Ovary (tissue), 9 donors: ENCODE data around the gene ELP2. TPM values are rescaled to one million over a fixed set of nuclear protein-coding genes. Genes with fewer than 3 reads are reported as not detected.

Source experiments
- DNase-seq, 5 donors: peaks; one replicate each; pipeline ENCODE4 v3.0.0-alpha.2; 2019 to 2020
- H3K27ac ChIP-seq, 2 donors: fragments of 200-600 bp; one replicate each; pipeline versions ENCODE4 v1.5.1 to v1.8.0; 2019 to 2022
- H3K27me3 ChIP-seq: fragments of 200-600 bp; one replicate; pipeline ENCODE4 v1.8.0; 2022
- H3K36me3 ChIP-seq: fragments of 200-600 bp; sonication (generic); one replicate; pipeline ENCODE4 v1.5.1; 2019
- H3K4me1 ChIP-seq: one replicate; pipeline ENCODE4 v1.8.1; 2013; ENCODE audit warnings: mild to moderate bottlenecking, moderate library complexity; ENCODE audit not compliant: insufficient read depth
- H3K4me3 ChIP-seq: fragments of 200-600 bp; sonication (generic); one replicate; pipeline ENCODE4 v1.5.1; 2017
- H3K9me3 ChIP-seq, 2 donors: fragments of 200-600 bp in 1 of 2; sonication (generic) in 1 of 2; one replicate each; pipeline versions ENCODE4 v1.5.1 to v1.8.1; 2013 to 2019; ENCODE audit warnings: mild to moderate bottlenecking in 1 of 2, moderate library complexity in 1 of 2
- EP300 ChIP-seq: sonication (generic); formaldehyde crosslinking; IDR thresholded peaks from one replicate; pipeline ENCODE4 v1.6.1; 2017; ENCODE audit warnings: antibody characterized with exemption
- POLR2A ChIP-seq: fragments of 450-650 bp; IDR thresholded peaks from one replicate; pipeline ENCODE4 v1.6.1; 2017; ENCODE audit warnings: antibody characterized with exemption, mild to moderate bottlenecking, moderate library complexity
- WGBS, 3 donors: extraction: QIAGEN DNeasy Blood & Tissue Kit in 1 of 3; methylation state at CpG; one replicate each; pipeline versions ENCODE4 v1.1.5 to v1.1.7; 2013 to 2017; 5-methylcytosine and 5-hydroxymethylcytosine counted together
- intact Hi-C, 4 donors: fragments of 100-400 bp; cut with DNase I; formaldehyde crosslinking; loops; one replicate each; pipeline versions ENCODE4 v1.11.0 to v1.15.1; 2022 to 2023
- polyA plus RNA-seq, 2 donors: library from polyadenylated mRNA; stranded (reverse); fragments of 200-250 nt in 1 of 2; fragments of 350-450 nt in 1 of 2; fragmentation: Illumina TruSeq in 1 of 2; extraction: RNeasy Lipid Tissue Mini Kit (QIAGEN cat#74804) in 1 of 2; gene quantifications; one replicate each; pipeline ENCODE4 v1.2.3, GENCODE V29; 2013 to 2014
- total RNA-seq, 7 donors: library from RNA; depleted of rRNA in 2 of 7; stranded (reverse); fragments of >200 nt in 2 of 7; fragmentation: NEBNext Ultra II Directional in 3 of 7; extraction: Animal tissue kit (Norgen Biotek cat#: 25700) in 3 of 7; gene quantifications; one replicate each; pipeline versions ENCODE4 v1.1.0 to v1.2.4, GENCODE V29; 2016 to 2023
- TF ChIP-seq, protein P1 (sequence below), 3 donors: fragments of 450-650 bp in 2 of 3; fragments of 200-600 bp in 1 of 3; IDR thresholded peaks; one replicate each; pipeline versions ENCODE4 v1.5.1 to v1.8.0; 2016 to 2022; ENCODE audit warnings: antibody characterized with exemption in 3 of 3, mild to moderate bottlenecking in 1 of 3
- donor health status: DM: no; HTN: no; CAD: no; lungs with moderate emphysema.
- donor health status: DM: no; HTN: no; CAD: no.
- donor health status: Bipolar disorder and iron deficiency.
- donor health status: DM: yes; HTN: yes; CAD: no.
- donor health status: DM: no; HTN: no; CAD: no.
- donor health status: DM: yes; HTN: yes; CAD: no.

The ELP2 gene
- total and polyA plus RNA-seq, 9 donors: 63.6 to 144 (median 105) TPM

DNA sequence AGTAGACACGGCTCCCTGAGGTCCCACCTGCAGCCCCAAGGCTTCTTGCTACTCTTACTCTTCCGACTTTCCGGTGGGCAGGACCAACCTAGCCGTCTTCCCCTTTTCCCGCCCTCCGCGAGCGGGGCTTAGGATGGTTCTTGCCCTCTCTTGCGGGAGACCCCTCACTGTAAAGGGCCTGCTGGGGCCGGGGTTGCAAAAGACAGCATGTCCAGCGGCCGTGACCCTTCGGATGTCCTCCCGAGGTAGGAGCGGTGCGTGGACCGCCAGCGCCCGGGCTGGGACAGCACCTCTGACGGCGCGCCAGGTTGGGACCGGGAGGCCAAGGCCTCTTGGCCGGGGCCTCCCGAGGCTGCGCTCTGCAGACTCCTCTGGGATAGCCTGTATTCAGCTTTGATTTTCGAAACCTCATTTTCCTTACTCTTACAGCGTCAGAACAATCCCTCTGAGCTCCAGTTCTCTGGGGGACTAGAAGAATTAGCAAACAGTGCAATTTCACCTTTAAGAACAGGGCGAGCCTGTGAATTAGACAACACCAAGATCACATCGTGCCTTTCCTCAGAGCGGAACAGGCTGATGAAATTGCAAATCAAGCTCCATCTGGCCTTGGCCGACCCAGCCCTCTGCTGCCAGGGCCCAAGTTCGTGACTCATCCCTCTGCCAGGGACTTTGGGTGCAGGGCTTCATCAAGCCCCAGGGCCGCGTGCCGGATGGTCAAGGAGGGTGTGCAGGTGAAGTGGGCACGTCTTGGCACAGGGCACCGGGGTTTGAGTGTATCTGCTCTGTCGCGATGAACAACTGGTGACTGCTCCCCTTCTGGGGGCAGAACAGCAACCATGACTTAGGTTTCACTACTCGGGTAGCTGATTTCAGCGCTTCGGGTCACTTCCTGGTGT lies 58.4 kb downstream of the ELP2 start:
- Histone ChIP-seq H3K4me3 (peak overlapping the region; percentile 68), H3K27ac (peak overlapping the region in 1 of 2 donors; percentile 82), H3K36me3 (no peaks in the 10 kb centered on the region), H3K4me1 (peaks cover 14% of the 10 kb centered on the region), H3K9me3 (no peaks in the 10 kb centered on the region), H3K27me3 (no peaks in the 10 kb centered on the region)
- TF ChIP-seq, protein P1, sequence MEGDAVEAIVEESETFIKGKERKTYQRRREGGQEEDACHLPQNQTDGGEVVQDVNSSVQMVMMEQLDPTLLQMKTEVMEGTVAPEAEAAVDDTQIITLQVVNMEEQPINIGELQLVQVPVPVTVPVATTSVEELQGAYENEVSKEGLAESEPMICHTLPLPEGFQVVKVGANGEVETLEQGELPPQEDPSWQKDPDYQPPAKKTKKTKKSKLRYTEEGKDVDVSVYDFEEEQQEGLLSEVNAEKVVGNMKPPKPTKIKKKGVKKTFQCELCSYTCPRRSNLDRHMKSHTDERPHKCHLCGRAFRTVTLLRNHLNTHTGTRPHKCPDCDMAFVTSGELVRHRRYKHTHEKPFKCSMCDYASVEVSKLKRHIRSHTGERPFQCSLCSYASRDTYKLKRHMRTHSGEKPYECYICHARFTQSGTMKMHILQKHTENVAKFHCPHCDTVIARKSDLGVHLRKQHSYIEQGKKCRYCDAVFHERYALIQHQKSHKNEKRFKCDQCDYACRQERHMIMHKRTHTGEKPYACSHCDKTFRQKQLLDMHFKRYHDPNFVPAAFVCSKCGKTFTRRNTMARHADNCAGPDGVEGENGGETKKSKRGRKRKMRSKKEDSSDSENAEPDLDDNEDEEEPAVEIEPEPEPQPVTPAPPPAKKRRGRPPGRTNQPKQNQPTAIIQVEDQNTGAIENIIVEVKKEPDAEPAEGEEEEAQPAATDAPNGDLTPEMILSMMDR (IDR thresholded peaks at IDR 0.05): no peak
- no peak for TF ChIP-seq EP300
- no peak for TF ChIP-seq POLR2A
- DNase-seq: peak; percentile 47 to 72 (median 61)
- 23 to 29% (median 26%) methylated on average over 43 of the region's 43 CpGs for WGBS, 3 donors
- intact Hi-C loops: loop anchor here in 2 of 4 donors (5.0 kb wide), 3 partner anchors 36 to 61 kb away; partner anchors contain the start of genes ELP2 (in 1 of the 2) and SLC39A6 (in 1 of the 2)

DNA sequence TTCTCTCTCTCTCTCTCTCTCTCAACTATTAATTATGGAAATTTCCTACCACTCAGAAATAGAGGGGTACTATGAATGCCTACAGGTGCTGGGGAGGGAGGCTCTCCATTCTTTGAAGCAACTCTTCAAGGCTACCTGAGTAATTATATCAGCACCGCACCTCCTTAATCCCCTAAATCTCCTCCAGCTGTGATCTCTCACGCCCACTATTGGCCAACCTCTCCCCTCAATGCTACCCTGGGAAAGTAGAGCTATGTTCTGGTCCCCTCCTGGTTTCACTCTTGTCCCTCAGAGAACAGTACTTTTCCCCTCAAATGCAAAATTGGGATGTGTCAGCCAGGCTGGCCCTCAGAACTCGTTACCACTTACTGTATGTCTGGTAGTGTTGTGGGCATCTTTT lies 59.2 kb downstream of the ELP2 start:
- peaks cover 14% of the 10 kb centered on the region for H3K4me1 ChIP-seq
- H3K36me3 ChIP-seq: no peaks in the 10 kb centered on the region
- intact Hi-C loops: loop anchor here in 2 of 4 donors (5.0 kb wide), 3 partner anchors 37 to 62 kb away; partner anchors contain the start of genes ELP2 (in 1 of the 2) and SLC39A6 (in 1 of the 2)
- no peak overlapping the region for H3K4me3 ChIP-seq
- H3K27me3 ChIP-seq: no peaks in the 10 kb centered on the region
- H3K9me3 ChIP-seq: no peaks in the 10 kb centered on the region
- 51 to 59% (median 53%) methylated on average over 3 of the region's 3 CpGs for WGBS, 3 donors
- peak overlapping the region in 1 of 2 donors; percentile 82 for H3K27ac ChIP-seq
- DNase-seq: no peak
- TF ChIP-seq, protein P1 (IDR thresholded peaks at IDR 0.05): no peak
- TF ChIP-seq EP300 (no peak), POLR2A (no peak)

DNA sequence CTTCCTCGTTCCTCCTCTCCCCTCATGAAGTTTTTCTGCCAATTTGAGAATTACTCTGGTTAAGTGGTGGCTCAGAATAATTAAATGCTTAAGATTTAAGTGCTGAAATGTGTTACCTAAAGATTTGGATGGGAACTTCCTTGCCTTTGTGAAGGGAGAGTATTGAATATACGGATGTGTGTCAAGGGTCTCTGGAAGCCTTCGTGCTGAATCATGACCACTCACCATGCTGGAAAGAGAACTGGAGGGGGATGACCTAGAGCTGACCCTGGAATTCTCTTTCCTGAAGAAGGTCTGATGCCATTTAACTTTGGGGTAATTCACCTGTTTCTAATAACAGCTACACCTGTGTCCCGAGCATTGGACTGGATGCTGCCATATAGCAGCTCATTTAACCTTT lies 59.8 kb downstream of the ELP2 start:
- Histone ChIP-seq H3K36me3 (no peaks in the 10 kb centered on the region), H3K4me1 (peaks cover 14% of the 10 kb centered on the region), H3K9me3 (no peaks in the 10 kb centered on the region), H3K27ac (no peak overlapping the region), H3K27me3 (no peaks in the 10 kb centered on the region), H3K4me3 (no peak overlapping the region)
- intact Hi-C loops: loop anchor here in 2 of 4 donors (5.0 kb wide), 3 partner anchors 37 to 62 kb away; partner anchors contain the start of genes ELP2 (in 1 of the 2) and SLC39A6 (in 1 of the 2)
- WGBS, 3 donors: 45 to 57% (median 52%) methylated on average over 4 of the region's 4 CpGs
- TF ChIP-seq EP300 (no peak), POLR2A (no peak)
- TF ChIP-seq, protein P1 (IDR thresholded peaks at IDR 0.05): no peak
- DNase-seq: no peak

DNA sequence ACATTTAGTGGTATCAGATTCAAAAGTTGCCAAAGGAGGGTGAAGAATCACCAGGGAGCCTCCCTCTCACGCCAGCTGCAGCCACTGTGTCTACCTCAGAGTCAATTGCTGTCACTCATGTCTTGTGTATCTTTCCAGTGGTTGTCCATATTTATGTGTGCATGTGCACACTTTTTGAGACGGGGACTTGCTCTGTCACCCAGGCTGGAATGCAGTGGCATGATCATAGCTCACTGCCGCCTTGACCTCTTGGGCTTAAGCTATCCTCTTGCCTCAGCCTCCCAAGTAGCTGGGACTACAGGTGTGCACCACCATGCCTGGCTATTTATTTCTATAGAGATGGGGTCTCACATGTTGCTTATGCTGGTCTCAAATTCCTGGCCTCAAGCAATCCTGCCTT lies 61.6 kb downstream of the ELP2 start:
- H3K9me3 ChIP-seq: no peaks in the 10 kb centered on the region
- no peak overlapping the region for H3K4me3 ChIP-seq
- no peaks in the 10 kb centered on the region for H3K36me3 ChIP-seq
- H3K27me3 ChIP-seq: no peaks in the 10 kb centered on the region
- intact Hi-C loops: no loop called here
- peaks cover 11% of the 10 kb centered on the region for H3K4me1 ChIP-seq
- no peak for DNase-seq
- 94 to 100% (median 96%) methylated on average over 3 of the region's 3 CpGs for WGBS, 3 donors
- TF ChIP-seq EP300 (no peak), POLR2A (no peak)
- TF ChIP-seq, protein P1 (IDR thresholded peaks at IDR 0.05): no peak
- H3K27ac ChIP-seq: no peak overlapping the region
